ENCODE data around the gene VTCN1. TPM values are rescaled to one million over a fixed set of nuclear protein-coding genes. Genes with fewer than 3 reads are reported as not detected.

VTCN1 gene
- total RNA-seq, 1 experiment from 2014 or later: 0.52 TPM

DNA sequence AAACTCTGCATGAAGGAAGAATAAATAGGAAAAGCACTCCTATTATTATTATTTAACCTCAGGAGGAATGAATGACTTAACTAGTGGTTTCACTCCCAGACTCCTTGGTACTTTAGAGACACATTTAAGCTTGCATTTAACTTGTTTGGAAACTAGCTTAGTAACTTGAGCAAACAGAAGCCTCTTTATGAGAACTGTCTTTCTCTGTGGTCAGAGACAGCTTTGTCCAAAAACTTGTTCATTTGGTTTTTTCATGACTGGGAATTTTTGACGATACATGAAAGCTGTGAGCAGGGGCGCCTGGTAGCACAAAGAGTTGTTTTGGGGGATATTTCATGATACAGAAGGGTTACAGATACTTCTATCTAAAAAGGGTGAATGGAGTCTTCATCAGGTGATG, 33.6 kb upstream of the VTCN1 start:
- Histone ChIP-seq H3K27me3 (replicated peaks; ENCODE audit: control insufficient read depth, insufficient read depth, low read length) (no peaks in the 10 kb centered on the region), H3K4me1 (no peaks in the 10 kb centered on the region), H3K9me3 (no peaks in the 10 kb centered on the region), H3K4me3 (ENCODE audit: low read depth, low read length) (no peak overlapping the region), H3K36me3 (ENCODE audit: control insufficient read depth, insufficient read depth, low read length) (no peaks in the 10 kb centered on the region)
- Mint-ChIP-seq H3K9me3 (ENCODE audit: unreplicated experiment) (no peaks in the 10 kb centered on the region), H3K36me3 (ENCODE audit: insufficient read depth, unreplicated experiment) (no peaks in the 10 kb centered on the region), H3K27ac (ENCODE audit: unreplicated experiment) (no peak overlapping the region), H3K4me3 (ENCODE audit: unreplicated experiment) (no peak overlapping the region), H3K27me3 (ENCODE audit: insufficient read depth, unreplicated experiment) (no peaks in the 10 kb centered on the region), H3K4me1 (ENCODE audit: low read depth, unreplicated experiment) (no peaks in the 10 kb centered on the region)
- TF ChIP-seq, protein P1, sequence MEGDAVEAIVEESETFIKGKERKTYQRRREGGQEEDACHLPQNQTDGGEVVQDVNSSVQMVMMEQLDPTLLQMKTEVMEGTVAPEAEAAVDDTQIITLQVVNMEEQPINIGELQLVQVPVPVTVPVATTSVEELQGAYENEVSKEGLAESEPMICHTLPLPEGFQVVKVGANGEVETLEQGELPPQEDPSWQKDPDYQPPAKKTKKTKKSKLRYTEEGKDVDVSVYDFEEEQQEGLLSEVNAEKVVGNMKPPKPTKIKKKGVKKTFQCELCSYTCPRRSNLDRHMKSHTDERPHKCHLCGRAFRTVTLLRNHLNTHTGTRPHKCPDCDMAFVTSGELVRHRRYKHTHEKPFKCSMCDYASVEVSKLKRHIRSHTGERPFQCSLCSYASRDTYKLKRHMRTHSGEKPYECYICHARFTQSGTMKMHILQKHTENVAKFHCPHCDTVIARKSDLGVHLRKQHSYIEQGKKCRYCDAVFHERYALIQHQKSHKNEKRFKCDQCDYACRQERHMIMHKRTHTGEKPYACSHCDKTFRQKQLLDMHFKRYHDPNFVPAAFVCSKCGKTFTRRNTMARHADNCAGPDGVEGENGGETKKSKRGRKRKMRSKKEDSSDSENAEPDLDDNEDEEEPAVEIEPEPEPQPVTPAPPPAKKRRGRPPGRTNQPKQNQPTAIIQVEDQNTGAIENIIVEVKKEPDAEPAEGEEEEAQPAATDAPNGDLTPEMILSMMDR (IDR thresholded peaks at IDR 0.05; ENCODE audit: insufficient read depth in 1 of 2, low read depth in 1 of 2, low read length in 1 of 2, severe bottlenecking in 1 of 2, unreplicated experiment in 1 of 2): no peak
- no TSS peak for BruUV-seq (replicated peaks)
- DNase-seq: no peak
- CTCF ChIA-PET: no interaction called here
- POLR2A ChIA-PET: no interaction called here
- intact Hi-C loops (cut with micrococcal nuclease; ENCODE audit: unreplicated experiment): no loop called here

DNA sequence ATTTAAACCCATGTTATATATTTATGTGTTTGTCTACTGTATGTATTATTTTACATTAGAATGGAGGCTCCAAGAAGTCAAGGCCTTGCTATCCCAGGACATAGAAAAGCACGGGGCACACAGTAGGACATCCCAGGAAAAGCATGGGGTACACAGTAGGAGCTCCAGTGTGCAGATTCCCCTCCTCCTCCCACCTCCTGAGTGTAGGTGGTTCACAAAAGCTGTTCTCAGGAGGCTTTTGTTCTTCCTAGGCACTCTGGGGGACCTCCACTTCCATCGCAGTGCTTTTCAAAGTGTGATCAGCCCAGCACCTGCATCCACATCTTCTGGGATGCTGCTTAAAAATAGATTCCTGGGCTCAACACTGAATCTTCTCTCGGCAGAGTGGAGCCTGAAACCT, 30.8 kb upstream of the VTCN1 start:
- DNase-seq: no peak
- H3K4me1 ChIP-seq: no peaks in the 10 kb centered on the region
- H3K27me3 Mint-ChIP-seq (ENCODE audit: insufficient read depth, unreplicated experiment): no peaks in the 10 kb centered on the region
- no TSS peak for BruUV-seq (replicated peaks)
- H3K4me1 Mint-ChIP-seq (ENCODE audit: low read depth, unreplicated experiment): no peaks in the 10 kb centered on the region
- POLR2A ChIA-PET: no interaction called here
- no peaks in the 10 kb centered on the region for H3K9me3 ChIP-seq
- H3K4me3 ChIP-seq (ENCODE audit: low read depth, low read length): no peak overlapping the region
- no peaks in the 10 kb centered on the region for H3K27me3 ChIP-seq (replicated peaks; ENCODE audit: control insufficient read depth, insufficient read depth, low read length)
- TF ChIP-seq, protein P1 (IDR thresholded peaks at IDR 0.05; ENCODE audit: insufficient read depth in 1 of 2, low read depth in 1 of 2, low read length in 1 of 2, severe bottlenecking in 1 of 2, unreplicated experiment in 1 of 2): no peak
- no peaks in the 10 kb centered on the region for H3K36me3 ChIP-seq (ENCODE audit: control insufficient read depth, insufficient read depth, low read length)
- no peaks in the 10 kb centered on the region for H3K36me3 Mint-ChIP-seq (ENCODE audit: insufficient read depth, unreplicated experiment)
- no peak overlapping the region for H3K4me3 Mint-ChIP-seq (ENCODE audit: unreplicated experiment)
- intact Hi-C loops (cut with micrococcal nuclease; ENCODE audit: unreplicated experiment): no loop called here
- H3K9me3 Mint-ChIP-seq (ENCODE audit: unreplicated experiment): no peaks in the 10 kb centered on the region
- CTCF ChIA-PET: no interaction called here
- H3K27ac Mint-ChIP-seq (ENCODE audit: unreplicated experiment): no peak overlapping the region

DNA sequence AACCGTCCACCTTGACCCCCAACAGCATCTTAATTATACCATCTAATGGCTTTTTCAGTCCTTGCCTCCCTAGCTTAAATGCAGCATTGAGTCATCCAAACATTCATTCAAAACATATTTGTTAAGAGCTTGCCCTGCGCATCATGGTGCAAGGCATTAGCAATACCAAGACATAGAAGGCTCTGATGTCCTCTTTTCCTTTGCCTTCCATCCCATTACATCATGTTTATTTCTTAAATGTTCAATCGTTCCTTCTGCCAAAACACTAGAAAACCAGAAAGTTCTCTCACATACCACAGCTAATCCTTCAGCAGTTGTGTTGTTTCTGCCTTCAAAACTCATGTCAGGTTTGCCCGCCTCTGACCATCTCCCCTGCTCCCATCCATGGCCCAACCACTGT, 29.8 kb upstream of the VTCN1 start:
- no peaks in the 10 kb centered on the region for H3K9me3 ChIP-seq
- POLR2A ChIA-PET: no interaction called here
- H3K27me3 ChIP-seq (replicated peaks; ENCODE audit: control insufficient read depth, insufficient read depth, low read length): no peaks in the 10 kb centered on the region
- no peak overlapping the region for H3K4me3 ChIP-seq (ENCODE audit: low read depth, low read length)
- TF ChIP-seq, protein P1 (IDR thresholded peaks at IDR 0.05; ENCODE audit: insufficient read depth in 1 of 2, low read depth in 1 of 2, low read length in 1 of 2, severe bottlenecking in 1 of 2, unreplicated experiment in 1 of 2): no peak
- H3K36me3 Mint-ChIP-seq (ENCODE audit: insufficient read depth, unreplicated experiment): no peaks in the 10 kb centered on the region
- intact Hi-C loops (cut with micrococcal nuclease; ENCODE audit: unreplicated experiment): no loop called here
- no peaks in the 10 kb centered on the region for H3K36me3 ChIP-seq (ENCODE audit: control insufficient read depth, insufficient read depth, low read length)
- H3K4me3 Mint-ChIP-seq (ENCODE audit: unreplicated experiment): no peak overlapping the region
- H3K27ac Mint-ChIP-seq (ENCODE audit: unreplicated experiment): no peak overlapping the region
- H3K27me3 Mint-ChIP-seq (ENCODE audit: insufficient read depth, unreplicated experiment): no peaks in the 10 kb centered on the region
- H3K4me1 Mint-ChIP-seq (ENCODE audit: low read depth, unreplicated experiment): no peaks in the 10 kb centered on the region
- no peaks in the 10 kb centered on the region for H3K4me1 ChIP-seq
- no peaks in the 10 kb centered on the region for H3K9me3 Mint-ChIP-seq (ENCODE audit: unreplicated experiment)
- CTCF ChIA-PET: interaction anchor here (0.5 kb wide), 1 partner anchor 570 kb away, joined by 3 read pairs; no protein-coding TSS in a partner anchor
- BruUV-seq (replicated peaks): no TSS peak
- DNase-seq: no peak
